GM06990 (cell line): ENCODE measurements around the gene COMMD1.

Source experiments
- DNase-seq: peaks from one replicate; pipeline ENCODE4 v3.0.0-alpha.2; 2011; ENCODE audit not compliant: insufficient read length; ENCODE audit errors: extremely low read depth
- H3K27me3 ChIP-seq: replicated peaks from 2 replicates; pipeline ENCODE4 v1.6.0; 2011; ENCODE audit warnings: low read length; ENCODE audit not compliant: control insufficient read depth, insufficient read depth
- H3K36me3 ChIP-seq: 2 replicates; pipeline ENCODE4 v1.5.1; 2011; ENCODE audit warnings: low read length; ENCODE audit not compliant: control insufficient read depth, insufficient read depth
- H3K4me3 ChIP-seq: replicated peaks from 2 replicates; pipeline ENCODE4 v1.5.1; 2011; ENCODE audit warnings: low read depth, mild to moderate bottlenecking, control low read depth, low read length
- CTCF ChIP-seq: IDR thresholded peaks from 2 replicates; pipeline ENCODE4 v1.5.1; 2011; ENCODE audit warnings: low read length, control low read depth, mild to moderate bottlenecking, inconsistent platforms; ENCODE audit not compliant: insufficient read depth, poor library complexity, severe bottlenecking

The COMMD1 gene

GRCh38 chr2:62084801-62085200 lies 179.3 kb downstream of the COMMD1 start:
- H3K36me3 ChIP-seq = no peaks in the 10 kb centered on the region
- TF ChIP-seq CTCF = no peak
- no peak overlapping the region for H3K4me3 ChIP-seq
- no peak for DNase-seq
- H3K27me3 ChIP-seq = no peaks in the 10 kb centered on the region

- Histone ChIP-seq H3K36me3 (no peaks in the 10 kb centered on the region), H3K27me3 (no peaks in the 10 kb centered on the region), H3K4me3 (no peak overlapping the region)
- TF ChIP-seq CTCF = no peak
- no peak for DNase-seq
Measured at GRCh38 chr2:62089658-62090057, 184.2 kb downstream of the COMMD1 start.

- Histone ChIP-seq H3K36me3 (no peaks in the 10 kb centered on the region), H3K4me3 (no peak overlapping the region), H3K27me3 (no peaks in the 10 kb centered on the region)
- no peak for DNase-seq
- no peak for TF ChIP-seq CTCF
Measured at GRCh38 chr2:62091471-62091870, 186.0 kb downstream of the COMMD1 start.

GRCh38 chr2:62099050-62099449 lies 193.6 kb downstream of the COMMD1 start:
- Histone ChIP-seq H3K27me3 (no peaks in the 10 kb centered on the region), H3K4me3 (peak overlapping the region; percentile 15; the same call in 1 of the 2 replicates), H3K36me3 (no peaks in the 10 kb centered on the region)
- DNase-seq = no peak
- TF ChIP-seq CTCF = no peak

GRCh38 chr2:62099523-62100175 lies 194.2 kb downstream of the COMMD1 start:
- H3K27me3 ChIP-seq = no peaks in the 10 kb centered on the region
- H3K36me3 ChIP-seq = no peaks in the 10 kb centered on the region
- peak overlapping the region; percentile 19 for H3K4me3 ChIP-seq
- no peak for TF ChIP-seq CTCF
- peak; percentile 75 for DNase-seq

GRCh38 chr2:62101886-62102285 lies 196.4 kb downstream of the COMMD1 start:
- DNase-seq = no peak
- H3K27me3 ChIP-seq = no peaks in the 10 kb centered on the region
- no peaks in the 10 kb centered on the region for H3K36me3 ChIP-seq
- no peak for TF ChIP-seq CTCF
- H3K4me3 ChIP-seq = no peak overlapping the region
